Endothelial cell (in vitro differentiated cells): ENCODE measurements around the gene DOCK1. TPM values are rescaled to one million over a fixed set of nuclear protein-coding genes. Genes with fewer than 3 reads are reported as not detected.

Experiments used
- DNase-seq: peaks from one replicate; pipeline ENCODE4 v3.0.0; 2021; ENCODE audit warnings: low spot score
- H3K27ac Mint-ChIP-seq: one replicate; pipeline ENCODE4 v1.8.0; 2021; ENCODE audit warnings: mixed read lengths, inconsistent platforms; ENCODE audit not compliant: unreplicated experiment
- H3K27me3 Mint-ChIP-seq: one replicate; pipeline ENCODE4 v1.8.0; 2021; ENCODE audit warnings: mild to moderate bottlenecking, moderate library complexity, mixed read lengths, inconsistent platforms; ENCODE audit not compliant: unreplicated experiment
- H3K36me3 Mint-ChIP-seq: one replicate; pipeline ENCODE4 v1.8.0; 2021; ENCODE audit warnings: mild to moderate bottlenecking, low read depth, mixed read lengths, inconsistent platforms; ENCODE audit not compliant: unreplicated experiment
- H3K4me1 Mint-ChIP-seq: one replicate; pipeline ENCODE4 v1.8.0; 2021; ENCODE audit warnings: mild to moderate bottlenecking, mixed read lengths, inconsistent platforms; ENCODE audit not compliant: unreplicated experiment
- H3K4me3 Mint-ChIP-seq: one replicate; pipeline ENCODE4 v1.8.0; 2021; ENCODE audit warnings: mild to moderate bottlenecking, mixed read lengths, inconsistent platforms; ENCODE audit not compliant: unreplicated experiment
- H3K9me3 Mint-ChIP-seq: one replicate; pipeline ENCODE4 v1.8.0; 2021; ENCODE audit warnings: mixed read lengths, inconsistent platforms; ENCODE audit not compliant: unreplicated experiment
- CTCF ChIP-seq: fragments of 200-600 bp; sonication (generic); IDR thresholded peaks from one replicate; pipeline ENCODE4 v1.5.0; 2021; ENCODE audit warnings: antibody characterized with exemption; ENCODE audit not compliant: unreplicated experiment
- total RNA-seq: library from RNA; stranded (reverse); fragmentation: NEBNext Ultra II Directional; extraction: Animal tissue kit (Norgen Biotek cat#: 25700); gene quantifications from one replicate; pipeline ENCODE4 v1.2.1, GENCODE V29; 2021; ENCODE audit not compliant: unreplicated experiment

The DOCK1 gene
- total RNA-seq, 1 donor from 2014 or later = 116 TPM

DNA sequence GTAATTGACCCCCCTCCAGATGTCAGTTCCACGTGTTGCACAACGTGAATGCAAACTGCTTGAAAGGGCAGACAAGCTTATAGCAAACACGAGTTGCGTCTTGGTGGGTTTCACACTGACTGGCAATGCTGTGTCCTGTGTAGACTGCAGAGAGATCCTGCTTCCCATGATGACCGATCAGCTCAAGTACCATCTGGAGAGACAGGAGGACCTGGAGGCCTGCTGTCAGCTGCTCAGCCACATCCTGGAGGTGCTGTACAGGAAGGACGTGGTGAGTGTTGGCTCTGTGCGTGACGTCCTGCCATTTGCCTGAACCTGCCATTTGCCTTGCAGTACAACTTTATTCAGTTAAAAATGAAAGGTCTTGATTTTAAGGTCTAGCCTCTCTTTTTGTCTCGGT, 220.1 kb downstream of the DOCK1 start:
- no peak for TF ChIP-seq CTCF
- no peaks in the 10 kb centered on the region for H3K9me3 Mint-ChIP-seq
- peaks cover 21% of the 10 kb centered on the region for H3K36me3 Mint-ChIP-seq
- no peak overlapping the region for H3K4me3 Mint-ChIP-seq
- peak; percentile 27 for DNase-seq
- H3K4me1 Mint-ChIP-seq = peaks cover 27% of the 10 kb centered on the region
- peak overlapping the region; percentile 52 for H3K27ac Mint-ChIP-seq
- peaks cover 6% of the 10 kb centered on the region for H3K27me3 Mint-ChIP-seq

GRCh38 chr10:127127822-127128221, 222.6 kb downstream of the DOCK1 start:
- no peak overlapping the region for H3K4me3 Mint-ChIP-seq
- H3K36me3 Mint-ChIP-seq = peaks cover 16% of the 10 kb centered on the region
- DNase-seq = no peak
- H3K27ac Mint-ChIP-seq = no peak overlapping the region
- TF ChIP-seq CTCF = no peak
- H3K4me1 Mint-ChIP-seq = peaks cover 25% of the 10 kb centered on the region
- peaks cover 3% of the 10 kb centered on the region for H3K27me3 Mint-ChIP-seq
- H3K9me3 Mint-ChIP-seq = no peaks in the 10 kb centered on the region

- Mint-ChIP-seq H3K27me3 (peaks cover 3% of the 10 kb centered on the region), H3K27ac (no peak overlapping the region), H3K36me3 (peaks cover 18% of the 10 kb centered on the region), H3K9me3 (no peaks in the 10 kb centered on the region), H3K4me1 (peaks cover 14% of the 10 kb centered on the region), H3K4me3 (peak overlapping the region; percentile 42)
- no peak for TF ChIP-seq CTCF
- no peak for DNase-seq
These were observed 223.9 kb downstream of the DOCK1 start for GRCh38 chr10:127129104-127129503.

- no peak for TF ChIP-seq CTCF
- Mint-ChIP-seq H3K27ac (no peak overlapping the region), H3K4me3 (no peak overlapping the region), H3K4me1 (peaks cover 3% of the 10 kb centered on the region), H3K9me3 (no peaks in the 10 kb centered on the region), H3K27me3 (peaks cover 3% of the 10 kb centered on the region), H3K36me3 (peaks cover 19% of the 10 kb centered on the region)
- DNase-seq = no peak
These were observed 227.2 kb downstream of the DOCK1 start for GRCh38 chr10:127132451-127132850.

- Mint-ChIP-seq H3K27ac (no peak overlapping the region), H3K9me3 (no peaks in the 10 kb centered on the region), H3K27me3 (peaks cover 3% of the 10 kb centered on the region), H3K4me3 (no peak overlapping the region), H3K36me3 (peaks cover 18% of the 10 kb centered on the region), H3K4me1 (peaks cover 3% of the 10 kb centered on the region)
- TF ChIP-seq CTCF = no peak
- no peak for DNase-seq
These were observed 228.0 kb downstream of the DOCK1 start for GRCh38 chr10:127133225-127133624.
